GM19395 (cell line): ENCODE measurements around the gene BMP15.

ENCODE experiments used
- ATAC-seq: cut with Tn5 transposase; IDR thresholded peaks from one replicate; pipeline ENCODE4 v1.9.1; 2021; ENCODE audit warnings: mild to moderate bottlenecking, moderate library complexity; ENCODE audit not compliant: unreplicated experiment

Gene BMP15

DNA sequence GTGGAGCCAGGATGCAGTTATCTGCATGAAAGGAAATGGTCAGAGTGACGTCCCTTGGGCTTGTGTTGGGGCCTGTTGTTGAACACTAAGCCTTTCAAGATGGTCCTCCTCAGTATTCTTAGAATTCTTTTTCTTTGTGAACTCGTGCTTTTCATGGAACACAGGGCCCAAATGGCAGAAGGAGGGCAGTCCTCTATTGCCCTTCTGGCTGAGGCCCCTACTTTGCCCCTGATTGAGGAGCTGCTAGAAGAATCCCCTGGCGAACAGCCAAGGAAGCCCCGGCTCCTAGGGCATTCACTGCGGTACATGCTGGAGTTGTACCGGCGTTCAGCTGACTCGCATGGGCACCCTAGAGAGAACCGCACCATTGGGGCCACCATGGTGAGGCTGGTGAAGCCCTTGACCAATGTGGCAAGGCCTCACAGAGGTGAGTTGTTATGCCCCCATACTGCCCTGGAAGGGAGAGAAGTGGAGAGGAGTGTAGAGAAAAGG, at the start of gene BMP15:
Gene BMP15 (plus strand): TSS at position 51 of the 492 bp plus-strand sequence. CDS start 49 bp downstream, at position 100.
- no peak for ATAC-seq

DNA sequence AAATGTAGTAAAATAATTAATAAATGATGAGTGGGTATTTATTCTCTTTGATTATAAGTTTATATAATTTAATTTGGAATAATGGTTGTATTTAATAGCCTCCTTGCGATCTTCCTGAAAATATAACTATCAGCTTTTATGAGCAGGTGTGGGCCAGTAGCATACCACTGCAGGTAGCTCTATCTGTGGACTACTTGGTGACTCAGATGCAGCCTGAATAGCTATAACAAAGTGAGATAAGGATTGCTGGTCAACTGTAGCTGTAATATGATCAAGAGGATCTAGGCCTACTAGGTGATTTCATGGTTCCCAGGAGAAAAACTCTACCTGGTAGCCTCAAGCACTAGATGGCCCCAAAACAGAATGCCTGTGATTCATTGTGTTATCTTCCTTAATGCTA, 47.1 kb upstream of the BMP15 start:
- ATAC-seq: no peak

DNA sequence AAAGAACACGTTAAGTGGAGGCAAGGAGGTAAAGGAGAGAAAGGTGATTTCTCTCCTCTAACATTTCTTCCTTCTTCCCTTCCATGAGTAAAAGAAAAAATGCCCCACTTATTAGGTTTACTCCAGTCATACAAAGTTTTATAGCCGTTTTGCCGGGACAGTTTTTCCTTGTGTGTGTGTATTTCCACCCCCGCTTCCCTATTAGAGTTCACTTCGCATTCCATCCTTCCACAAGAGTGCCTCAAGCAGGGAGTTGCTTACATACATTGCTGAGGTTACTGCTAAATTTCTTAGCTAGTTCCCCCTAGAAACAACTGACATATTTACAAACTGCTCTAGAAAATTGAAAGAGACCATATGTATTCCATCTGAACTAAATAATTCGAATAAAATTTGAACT, 45.2 kb upstream of the BMP15 start:
- no peak for ATAC-seq

DNA sequence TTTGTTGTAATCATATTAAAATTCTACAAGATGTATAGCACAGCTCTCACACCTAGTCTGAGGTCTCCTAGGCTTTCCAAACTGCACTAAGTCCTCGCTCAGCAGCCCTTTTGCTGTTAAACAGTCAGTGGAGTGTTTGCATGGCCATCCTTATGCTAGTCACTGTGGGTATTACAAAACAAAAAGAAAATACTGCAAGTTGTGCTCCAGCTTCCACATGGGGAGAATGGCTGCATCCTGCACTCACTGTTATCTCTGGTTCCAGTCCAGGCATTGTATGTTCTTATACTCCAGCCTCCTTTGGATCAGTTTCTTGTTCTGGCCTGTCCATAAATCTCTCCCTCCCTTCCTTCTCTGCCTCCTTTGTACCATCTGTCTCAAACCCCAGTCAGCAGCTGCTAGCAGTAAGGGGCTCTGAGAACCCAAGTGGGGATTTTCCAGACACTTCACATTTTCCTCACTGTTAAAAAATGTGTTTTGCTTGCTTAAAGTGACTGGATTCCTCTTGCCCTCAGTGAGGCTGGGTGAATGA, 38.5 kb upstream of the BMP15 start:
- ATAC-seq: no peak

- no peak for ATAC-seq
These were observed 35.7 kb upstream of the BMP15 start for GRCh38 chrX:50874876-50875275.

- no peak for ATAC-seq
These were observed 34.0 kb upstream of the BMP15 start for GRCh38 chrX:50876551-50876950.

GRCh38 chrX:50877310-50877709, 33.2 kb upstream of the BMP15 start:
- no peak for ATAC-seq

- ATAC-seq: no peak
These were observed 29.5 kb upstream of the BMP15 start for GRCh38 chrX:50881028-50881427.

GRCh38 chrX:50888884-50889283, 21.7 kb upstream of the BMP15 start:
- ATAC-seq: no peak

- ATAC-seq: no peak
These were observed 21.0 kb upstream of the BMP15 start for GRCh38 chrX:50889582-50889981.

DNA sequence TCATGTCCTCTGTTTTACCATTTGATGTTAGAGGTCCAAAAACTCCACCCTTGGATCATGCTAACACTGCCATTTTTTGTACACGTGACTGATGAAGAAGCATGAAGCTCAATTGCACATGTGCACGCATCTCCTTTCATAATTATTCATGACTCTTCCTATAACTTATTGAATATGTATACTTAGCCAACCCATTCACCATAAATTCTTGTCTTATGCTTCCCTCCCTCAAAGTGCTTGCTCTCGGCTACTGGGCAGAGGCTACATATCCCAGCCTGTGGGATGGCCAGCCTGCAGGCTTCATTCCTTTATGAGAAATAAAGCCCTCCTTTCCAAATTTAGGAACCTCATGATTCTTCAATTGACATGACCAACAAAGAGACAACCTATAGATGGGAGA, 17.5 kb upstream of the BMP15 start:
- no peak for ATAC-seq

DNA sequence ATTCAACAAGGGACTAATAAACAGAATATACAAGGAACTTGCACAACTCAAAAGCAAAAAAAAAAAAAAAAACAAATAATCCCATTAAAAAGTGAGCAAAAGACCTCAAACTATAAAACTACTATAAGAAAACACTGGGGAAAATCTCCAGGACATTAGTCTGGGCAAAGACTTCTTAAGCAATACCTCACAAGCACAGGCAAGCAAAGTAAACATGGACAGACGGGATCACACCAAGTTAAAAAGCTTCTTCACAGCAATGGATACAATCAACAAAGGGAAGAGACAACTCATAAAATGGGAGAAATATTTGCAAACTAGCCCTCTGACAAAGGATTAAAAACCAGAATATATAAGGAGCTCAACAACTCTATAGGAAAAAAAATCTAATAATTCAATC, 17.1 kb upstream of the BMP15 start:
- no peak for ATAC-seq

GRCh38 chrX:50905334-50905733, 5.2 kb upstream of the BMP15 start:
- ATAC-seq: no peak

- no peak for ATAC-seq
These were observed 3.0 kb downstream of the BMP15 start for GRCh38 chrX:50913520-50913919.

- ATAC-seq: no peak
These were observed 9.6 kb downstream of the BMP15 start for GRCh38 chrX:50920132-50920531.

- no peak for ATAC-seq
These were observed 16.6 kb downstream of the BMP15 start for GRCh38 chrX:50927127-50927526.

GRCh38 chrX:50941638-50942037, 31.1 kb downstream of the BMP15 start:
- no peak for ATAC-seq

GRCh38 chrX:50942471-50942870, 31.9 kb downstream of the BMP15 start:
- ATAC-seq: no peak

DNA sequence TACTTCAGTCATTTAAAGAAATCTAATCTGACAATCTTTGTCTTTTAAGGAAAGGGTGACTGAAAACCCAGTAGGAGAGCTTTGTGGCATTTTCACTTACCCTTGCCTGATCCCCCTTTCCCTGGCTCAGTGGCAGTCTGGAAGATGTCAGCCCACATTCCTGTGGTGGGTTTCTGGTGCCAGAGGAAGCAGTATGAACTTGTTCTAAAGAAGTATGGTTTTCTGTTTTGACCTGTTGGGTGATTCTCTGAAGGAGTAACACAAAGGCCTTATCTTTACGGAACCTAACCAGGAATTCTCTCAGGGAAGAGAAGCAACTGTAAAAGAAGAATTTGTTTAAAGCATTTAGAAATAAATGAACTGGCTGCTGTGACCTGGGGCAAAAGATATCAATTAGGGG, 41.9 kb downstream of the BMP15 start:
- no peak for ATAC-seq

DNA sequence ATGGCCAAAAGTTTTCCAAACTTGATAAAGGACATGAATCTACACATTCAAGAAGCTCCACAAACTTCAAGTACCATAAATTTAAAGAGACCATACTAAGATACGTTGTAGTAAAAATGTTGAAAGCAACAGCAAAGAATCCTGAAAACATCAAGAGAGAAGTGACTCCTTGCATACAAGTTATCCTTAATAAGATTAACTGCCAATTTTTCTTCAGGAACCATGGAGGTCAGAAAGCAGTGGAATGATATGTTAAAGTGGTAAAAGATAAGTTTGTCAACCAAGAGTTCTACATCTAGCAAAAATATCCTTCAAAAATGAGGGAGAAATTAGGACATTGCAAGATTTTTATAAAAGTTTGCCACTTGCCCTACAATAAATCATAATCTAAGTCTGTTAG, 43.3 kb downstream of the BMP15 start:
- ATAC-seq: no peak

DNA sequence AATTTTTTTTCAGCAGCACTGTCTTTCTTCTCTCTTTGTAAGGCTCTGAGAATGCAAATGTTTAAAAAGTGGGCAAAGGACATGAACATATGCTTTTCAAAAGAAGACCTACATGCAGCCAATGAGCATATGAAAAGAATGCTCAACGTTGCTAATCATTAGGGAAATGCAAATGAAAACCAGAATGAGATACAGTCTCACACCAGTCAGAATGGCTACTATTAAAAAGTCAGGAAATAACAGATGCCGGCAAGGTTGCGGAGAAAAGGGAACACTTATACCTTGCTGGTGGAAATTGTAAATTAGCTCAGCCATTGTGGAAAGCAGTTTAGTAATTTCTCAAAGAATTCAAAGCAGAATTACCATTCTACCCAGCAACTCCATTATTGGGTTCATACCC, 51.6 kb downstream of the BMP15 start:
- no peak for ATAC-seq

GRCh38 chrX:50963842-50964241, 53.3 kb downstream of the BMP15 start:
- no peak for ATAC-seq
